Measurements from ENCODE around the gene SGK2.

- TF ChIP-seq EZH2 (IDR thresholded peaks at IDR 0.05; ENCODE audit: borderline replicate concordance, low read depth, low read length, poor library complexity, severe bottlenecking), result no peak
- no peak for TF ChIP-seq CTCF (conservative IDR thresholded peaks at IDR 0.05; ENCODE audit: low read depth, low read length)
These were observed 15.7 kb upstream of the SGK2 start for GRCh38 chr20:43543138-43543537.
